ENCODE results near the gene SH2B3. TPM values are rescaled to one million over a fixed set of nuclear protein-coding genes. Genes with fewer than 3 reads are reported as not detected.
"Not testable (repeated sequence)": the region's sequence is repeated elsewhere in the genome, so short reads cannot be mapped to it uniquely, and the experiment has no call there.

SH2B3 gene
- total and polyA plus RNA-seq, 4 experiments from 2014 or later = 4.2 to 28.2 (median 19.8) TPM

DNA sequence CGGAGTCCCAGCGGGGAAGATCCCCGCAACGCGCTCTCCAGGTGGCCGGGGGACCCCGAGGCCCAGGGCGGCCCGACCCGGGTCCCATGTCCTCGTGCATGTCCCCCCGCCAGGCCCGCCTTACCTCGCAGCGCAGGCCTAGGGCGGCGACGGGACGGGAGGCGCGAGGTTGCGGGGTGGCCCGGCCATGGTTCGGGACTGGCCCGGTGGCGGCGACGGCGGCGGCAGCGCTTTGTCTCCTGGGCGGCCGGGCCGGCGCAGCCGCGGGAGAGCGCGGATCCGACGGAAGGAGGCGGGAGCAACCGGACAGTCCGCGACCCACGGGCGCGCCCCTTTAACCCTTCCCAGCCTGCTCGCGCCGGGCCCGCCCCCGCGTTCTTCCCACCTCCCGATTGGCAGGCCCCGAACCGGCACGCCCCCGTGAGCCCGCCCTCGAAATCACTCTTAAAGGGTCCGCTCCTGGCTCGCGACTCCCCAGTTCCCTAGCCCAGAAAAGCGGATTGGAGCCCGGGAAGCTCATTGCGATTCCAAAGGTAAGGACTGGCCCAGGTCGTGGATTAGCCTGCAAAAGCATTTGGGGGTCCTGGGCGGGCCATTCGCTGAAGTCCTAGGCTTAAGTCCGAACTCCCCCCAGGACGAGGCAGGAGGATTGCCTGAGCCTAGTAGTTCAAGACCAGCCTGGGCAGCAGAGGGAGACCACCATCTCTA, 36.8 kb upstream of the SH2B3 start, which contains the start of gene PHETA1:
Gene PHETA1 (minus strand): TSS at position 308 of the 708 bp plus-strand sequence. CDS start 5,668 bp downstream, outside the sequence.
- H3K27ac ChIP-seq (ENCODE audit: low read depth, low read length) = peak within 1 kb of the TSS; percentile 31
- Mint-ChIP-seq H3K27me3 (peaks cover 0 to 3% of the 10 kb centered on the region in 2 donors), H3K27ac (peak within 1 kb of the TSS in 5 of 7 donors; percentile 65 to 84 (median 73)), H3K4me1 (peaks cover 14 to 30% (median 19%) of the 10 kb centered on the region in 4 donors), H3K9me3 (no peaks in the 10 kb centered on the region), H3K36me3 (peaks cover 0 to 2% of the 10 kb centered on the region in 2 donors), H3K4me3 (peak within 1 kb of the TSS; percentile 83 to 89 (median 88))
- H3K36me3 ChIP-seq (ENCODE audit: insufficient read depth, low read length) = no peaks in the 10 kb centered on the region
- H3K4me1 ChIP-seq (ENCODE audit: insufficient read depth, low read length) = peaks cover 23% of the 10 kb centered on the region
- H3K9me3 ChIP-seq (ENCODE audit: control insufficient read depth in 1 of 2, low read length in 2 of 2) = no peaks in the 10 kb centered on the region
- no peaks in the 10 kb centered on the region for H3K27me3 ChIP-seq (ENCODE audit: insufficient read depth, low read length)
- intact Hi-C loops (cut with micrococcal nuclease) = no loop called here
- DNase-seq = peak; percentile 51 to 66 (median 54)
- ChIA-PET CTCF (ENCODE audit: partially characterized antibody) (interaction anchor here (2.3 kb wide), 2 partner anchors 28 to 83 kb away, joined by 8 to 11 read pairs; no protein-coding TSS in a partner anchor), POLR2A (ENCODE audit: partially characterized antibody) (interaction anchor here (0.7 to 1.1 kb wide), 2 partner anchors 28 to 83 kb away, joined by 3 to 4 read pairs; no protein-coding TSS in a partner anchor)
- H3K4me3 ChIP-seq (ENCODE audit: low read length in 2 of 2) = peak within 1 kb of the TSS; percentile 47 to 54

- H3K27ac Mint-ChIP-seq = peak overlapping the region in 2 of 7 donors; percentile 68 to 84
Measured at GRCh38 chr12:111369496-111370220, 36.1 kb upstream of the SH2B3 start.

GRCh38 chr12:111373231-111373630, 32.5 kb upstream of the SH2B3 start:
- H3K36me3 ChIP-seq (ENCODE audit: insufficient read depth, low read length); POLR2A ChIA-PET (ENCODE audit: partially characterized antibody); H3K27ac ChIP-seq (ENCODE audit: low read depth, low read length); H3K27me3 ChIP-seq (ENCODE audit: insufficient read depth, low read length); H3K4me3 ChIP-seq (ENCODE audit: low read length in 2 of 2); H3K27me3 Mint-ChIP-seq; intact Hi-C loops (cut with micrococcal nuclease); DNase-seq; H3K9me3 ChIP-seq (ENCODE audit: control insufficient read depth in 1 of 2, low read length in 2 of 2); H3K36me3 Mint-ChIP-seq; CTCF ChIA-PET (ENCODE audit: partially characterized antibody); H3K9me3 Mint-ChIP-seq; H3K4me3 Mint-ChIP-seq: not testable (repeated sequence)
- H3K4me1 Mint-ChIP-seq = peaks cover 3 to 12% (median 6%) of the 10 kb centered on the region in 4 donors
- peak overlapping the region in 1 of 7 donors; percentile 69 for H3K27ac Mint-ChIP-seq
- peaks cover 12% of the 10 kb centered on the region for H3K4me1 ChIP-seq (ENCODE audit: insufficient read depth, low read length)

More at GRCh38 chr12:111369496-111370220, 36.1 kb upstream of the SH2B3 start:
- Histone ChIP-seq H3K27me3 (ENCODE audit: insufficient read depth, low read length) (no peaks in the 10 kb centered on the region), H3K36me3 (ENCODE audit: insufficient read depth, low read length) (no peaks in the 10 kb centered on the region), H3K4me1 (ENCODE audit: insufficient read depth, low read length) (peaks cover 23% of the 10 kb centered on the region), H3K4me3 (ENCODE audit: low read length in 2 of 2) (peak overlapping the region; percentile 47 to 54), H3K27ac (ENCODE audit: low read depth, low read length) (peak overlapping the region; percentile 31), H3K9me3 (ENCODE audit: control insufficient read depth in 1 of 2, low read length in 2 of 2) (no peaks in the 10 kb centered on the region)
- ChIA-PET CTCF (ENCODE audit: partially characterized antibody) (interaction anchor here (2.3 kb wide), 2 partner anchors 27 to 82 kb away, joined by 8 to 11 read pairs; no protein-coding TSS in a partner anchor), POLR2A (ENCODE audit: partially characterized antibody) (interaction anchor here (0.7 to 1.1 kb wide), 2 partner anchors 27 to 82 kb away, joined by 3 to 4 read pairs; no protein-coding TSS in a partner anchor)
- Mint-ChIP-seq H3K36me3 (peaks cover 0 to 2% of the 10 kb centered on the region in 2 donors), H3K27me3 (peaks cover 0 to 3% of the 10 kb centered on the region in 2 donors), H3K9me3 (no peaks in the 10 kb centered on the region), H3K4me3 (peak overlapping the region; percentile 83 to 89 (median 88)), H3K4me1 (peaks cover 14 to 30% (median 19%) of the 10 kb centered on the region in 4 donors)
- intact Hi-C loops (cut with micrococcal nuclease) = no loop called here
- DNase-seq = no peak

GRCh38 chr12:111377440-111377839, 28.3 kb upstream of the SH2B3 start:
- CTCF ChIA-PET (ENCODE audit: partially characterized antibody) = interaction anchor here (1.3 kb wide), 1 partner anchor 19 kb away, joined by 5 read pairs; no protein-coding TSS in a partner anchor
- Mint-ChIP-seq H3K4me1 (no peaks in the 10 kb centered on the region), H3K27me3 (peaks cover 1 to 9% of the 10 kb centered on the region in 2 donors), H3K36me3 (no peaks in the 10 kb centered on the region), H3K4me3 (no peak overlapping the region), H3K27ac (no peak overlapping the region), H3K9me3 (peaks cover 0 to 6% (median 2%) of the 10 kb centered on the region in 8 donors)
- H3K27ac ChIP-seq (ENCODE audit: low read depth, low read length) = no peak overlapping the region
- H3K4me3 ChIP-seq (ENCODE audit: low read length in 2 of 2) = no peak overlapping the region
- intact Hi-C loops (cut with micrococcal nuclease) = no loop called here
- no peaks in the 10 kb centered on the region for H3K27me3 ChIP-seq (ENCODE audit: insufficient read depth, low read length)
- POLR2A ChIA-PET (ENCODE audit: partially characterized antibody) = no interaction called here
- H3K36me3 ChIP-seq (ENCODE audit: insufficient read depth, low read length) = no peaks in the 10 kb centered on the region
- no peaks in the 10 kb centered on the region for H3K9me3 ChIP-seq (ENCODE audit: control insufficient read depth in 1 of 2, low read length in 2 of 2)
- no peak for DNase-seq
- no peaks in the 10 kb centered on the region for H3K4me1 ChIP-seq (ENCODE audit: insufficient read depth, low read length)

DNA sequence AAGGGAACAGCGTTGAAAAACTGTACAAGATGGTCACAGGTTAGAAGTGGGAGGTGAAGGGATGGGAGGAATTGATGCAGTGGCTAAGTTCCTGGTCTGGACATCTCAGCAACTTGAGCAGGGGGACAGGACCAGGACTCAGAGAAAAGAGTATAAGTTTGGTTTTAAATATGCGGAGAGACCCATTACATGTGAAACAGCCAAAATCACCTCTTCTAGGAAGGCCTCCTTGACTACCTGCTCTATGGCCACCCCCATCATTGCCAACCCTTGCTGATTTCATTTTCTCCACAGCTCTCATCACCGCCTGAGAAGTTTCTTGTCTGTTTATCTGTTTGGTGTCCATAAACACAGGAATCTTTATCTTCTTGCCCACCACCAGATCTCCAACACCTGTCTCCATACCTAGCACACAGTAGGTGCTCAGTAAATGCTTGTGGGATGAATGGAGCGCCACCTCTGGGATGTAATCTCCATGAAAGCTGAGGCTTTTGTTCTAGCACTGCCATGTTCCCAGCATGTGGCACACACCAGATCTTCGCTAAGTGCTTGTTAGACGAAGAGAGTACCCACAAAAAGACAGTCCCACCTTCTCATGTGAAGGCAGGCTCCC, 25.7 kb upstream of the SH2B3 start:
- no peak for DNase-seq
- peaks cover 0 to 6% (median 2%) of the 10 kb centered on the region in 8 donors for H3K9me3 Mint-ChIP-seq
- Histone ChIP-seq H3K27ac (ENCODE audit: low read depth, low read length) (no peak overlapping the region), H3K4me3 (ENCODE audit: low read length in 2 of 2) (no peak overlapping the region), H3K27me3 (ENCODE audit: insufficient read depth, low read length) (no peaks in the 10 kb centered on the region), H3K9me3 (ENCODE audit: control insufficient read depth in 1 of 2, low read length in 2 of 2) (no peaks in the 10 kb centered on the region), H3K36me3 (ENCODE audit: insufficient read depth, low read length) (no peaks in the 10 kb centered on the region), H3K4me1 (ENCODE audit: insufficient read depth, low read length) (no peaks in the 10 kb centered on the region)
- POLR2A ChIA-PET (ENCODE audit: partially characterized antibody) = no interaction called here
- H3K36me3 Mint-ChIP-seq = no peaks in the 10 kb centered on the region
- peaks cover 1 to 6% of the 10 kb centered on the region in 2 donors for H3K27me3 Mint-ChIP-seq
- H3K27ac Mint-ChIP-seq = no peak overlapping the region
- CTCF ChIA-PET (ENCODE audit: partially characterized antibody) = interaction anchor here (0.7 kb wide), 1 partner anchor 14 kb away, joined by 3 read pairs; no protein-coding TSS in a partner anchor
- intact Hi-C loops (cut with micrococcal nuclease) = no loop called here
- peaks cover 0 to 4% (median 0%) of the 10 kb centered on the region in 4 donors for H3K4me1 Mint-ChIP-seq
- no peak overlapping the region for H3K4me3 Mint-ChIP-seq

GRCh38 chr12:111384596-111384995, 21.1 kb upstream of the SH2B3 start:
- Mint-ChIP-seq H3K4me3 (no peak overlapping the region), H3K36me3 (no peaks in the 10 kb centered on the region), H3K4me1 (peaks cover 0 to 4% (median 0%) of the 10 kb centered on the region in 4 donors), H3K27ac (peak overlapping the region in 1 of 7 donors; percentile 8), H3K9me3 (no peaks in the 10 kb centered on the region), H3K27me3 (peaks cover 1 to 2% of the 10 kb centered on the region in 2 donors)
- intact Hi-C loops (cut with micrococcal nuclease) = no loop called here
- H3K27ac ChIP-seq (ENCODE audit: low read depth, low read length) = no peak overlapping the region
- H3K9me3 ChIP-seq (ENCODE audit: control insufficient read depth in 1 of 2, low read length in 2 of 2) = no peaks in the 10 kb centered on the region
- H3K36me3 ChIP-seq (ENCODE audit: insufficient read depth, low read length) = no peaks in the 10 kb centered on the region
- H3K27me3 ChIP-seq (ENCODE audit: insufficient read depth, low read length) = no peaks in the 10 kb centered on the region
- no peak overlapping the region for H3K4me3 ChIP-seq (ENCODE audit: low read length in 2 of 2)
- DNase-seq = no peak
- POLR2A ChIA-PET (ENCODE audit: partially characterized antibody) = no interaction called here
- H3K4me1 ChIP-seq (ENCODE audit: insufficient read depth, low read length) = no peaks in the 10 kb centered on the region
- CTCF ChIA-PET (ENCODE audit: partially characterized antibody) = interaction anchor here (2.2 to 2.3 kb wide), 2 partner anchors 12 kb away, joined by 11 to 17 read pairs; no protein-coding TSS in a partner anchor

Measured in CD4-positive, alpha-beta memory T cell (primary cell).